Endodermal cell (in vitro differentiated cells): ENCODE measurements around the gene UEVLD. TPM values are rescaled to one million over a fixed set of nuclear protein-coding genes. Genes with fewer than 3 reads are reported as not detected.

Source experiments
- DNase-seq: peaks from one replicate; pipeline ENCODE4 v3.0.0-alpha.2; 2017
- H3K27ac ChIP-seq: 2 replicates; pipeline ENCODE4 v1.5.1; 2013; ENCODE audit warnings: mild to moderate bottlenecking, low read depth, low read length, moderate library complexity
- H3K27me3 ChIP-seq: 2 replicates; pipeline ENCODE4 v1.6.1; 2013; ENCODE audit warnings: mild to moderate bottlenecking, low read length, moderate library complexity; ENCODE audit not compliant: insufficient read depth, control insufficient read depth, poor library complexity, severe bottlenecking
- H3K36me3 ChIP-seq: 2 replicates; pipeline ENCODE4 v1.7.0; 2013; ENCODE audit warnings: mild to moderate bottlenecking, low read length, moderate library complexity; ENCODE audit not compliant: control insufficient read depth, insufficient read depth
- H3K4me1 ChIP-seq: one replicate; pipeline ENCODE4 v1.7.0; 2013; ENCODE audit warnings: low read length; ENCODE audit not compliant: control insufficient read depth, insufficient read depth
- H3K4me3 ChIP-seq: 2 replicates; pipeline ENCODE4 v1.5.1; 2013; ENCODE audit warnings: mild to moderate bottlenecking, low read length, moderate library complexity
- H3K9ac ChIP-seq: 2 replicates; pipeline ENCODE4 v1.6.1; 2013; ENCODE audit warnings: mild to moderate bottlenecking, low read length, moderate library complexity; ENCODE audit not compliant: poor library complexity, severe bottlenecking; ENCODE audit errors: extremely low read depth
- H3K9me3 ChIP-seq: 2 replicates; pipeline ENCODE4 v1.6.1; 2013; ENCODE audit warnings: mild to moderate bottlenecking, low read length, moderate library complexity; ENCODE audit not compliant: control insufficient read depth
- H3K27ac Mint-ChIP-seq: 2 replicates; pipeline ENCODE4 v1.8.0; 2020; ENCODE audit warnings: mixed read lengths
- H3K27me3 Mint-ChIP-seq: 2 replicates; pipeline ENCODE4 v1.8.0; 2021; ENCODE audit warnings: mild to moderate bottlenecking, mixed read lengths; ENCODE audit not compliant: insufficient read depth
- H3K36me3 Mint-ChIP-seq: 2 replicates; pipeline ENCODE4 v1.8.0; 2020; ENCODE audit warnings: low read depth, mixed read lengths
- H3K4me1 Mint-ChIP-seq: 2 replicates; pipeline ENCODE4 v1.8.0; 2020; ENCODE audit warnings: mixed read lengths
- H3K4me3 Mint-ChIP-seq: 2 replicates; pipeline ENCODE4 v1.8.0; 2020; ENCODE audit warnings: mild to moderate bottlenecking, moderate library complexity, mixed read lengths
- H3K9me3 Mint-ChIP-seq: 2 replicates; pipeline ENCODE4 v1.8.0; 2020; ENCODE audit warnings: mild to moderate bottlenecking, mixed read lengths
- CTCF ChIP-seq: fragments of 200-600 bp; sonication (generic); conservative IDR thresholded peaks from 2 replicates; pipeline ENCODE4 v1.5.0; 2021; ENCODE audit warnings: antibody characterized with exemption, mild to moderate bottlenecking
- WGBS, 2 experiments: methylation state at CpG; one replicate each; pipeline versions ENCODE4 v1.1.5 to v1.1.7; 2013; ENCODE audit warnings: missing lambda C conversion rate in 2 of 2, mixed read lengths in 1 of 2; ENCODE audit not compliant: insufficient coverage in 1 of 2, insufficient read length in 1 of 2; 5-methylcytosine and 5-hydroxymethylcytosine counted together
- total RNA-seq, 2 donors: library from RNA; stranded (reverse); fragmentation: NEBNext Ultra II Directional in 1 of 2; extraction: Animal tissue kit (Norgen Biotek cat#: 25700) in 1 of 2; gene quantifications; 2 replicates in 1 of 2; 3 replicates in 1 of 2; pipeline ENCODE4 v1.2.1, GENCODE V29; 2021

UEVLD gene
- total RNA-seq, 2 donors from 2014 or later, result 14.4 to 15.0 TPM

- Histone ChIP-seq H3K27ac (no peak overlapping the region), H3K9me3 (no peaks in the 10 kb centered on the region), H3K4me3 (no peak overlapping the region), H3K27me3 (no peaks in the 10 kb centered on the region), H3K36me3 (peaks cover 75% of the 10 kb centered on the region), H3K9ac (no peak overlapping the region), H3K4me1 (no peaks in the 10 kb centered on the region)
- 93% methylated on average over 3 of the region's 4 CpGs; no CpG with 5 or more reads in 1 of the 2 experiments for whole genome bisulfite sequencing, 2 experiments
- Mint-ChIP-seq H3K4me1 (no peaks in the 10 kb centered on the region), H3K27ac (no peak overlapping the region), H3K27me3 (no peaks in the 10 kb centered on the region), H3K9me3 (no peaks in the 10 kb centered on the region), H3K36me3 (peaks cover 49% of the 10 kb centered on the region), H3K4me3 (no peak overlapping the region)
- TF ChIP-seq CTCF, result no peak
- DNase-seq, result no peak
These were observed 92.8 kb downstream of the UEVLD start for GRCh38 chr11:18495703-18496102.

GRCh38 chr11:18495271-18495670 is 93.3 kb downstream of the UEVLD start:
- H3K27me3 Mint-ChIP-seq, result no peaks in the 10 kb centered on the region

GRCh38 chr11:18493310-18493709 is 95.2 kb downstream of the UEVLD start:
- H3K9me3 ChIP-seq, result no peaks in the 10 kb centered on the region
- Mint-ChIP-seq H3K27me3 (no peaks in the 10 kb centered on the region), H3K4me1 (no peaks in the 10 kb centered on the region), H3K27ac (no peak overlapping the region), H3K36me3 (peaks cover 54% of the 10 kb centered on the region), H3K4me3 (no peak overlapping the region), H3K9me3 (no peaks in the 10 kb centered on the region)
- no peaks in the 10 kb centered on the region for H3K4me1 ChIP-seq
- TF ChIP-seq CTCF, result no peak
- H3K36me3 ChIP-seq, result peaks cover 73% of the 10 kb centered on the region
- no peak for DNase-seq
- WGBS, 2 experiments, result 87 to 89% methylated on average over 3 to 4 of the region's 4 CpGs
- H3K27ac ChIP-seq, result no peak overlapping the region
- no peak overlapping the region for H3K4me3 ChIP-seq
- H3K27me3 ChIP-seq, result no peaks in the 10 kb centered on the region
- H3K9ac ChIP-seq, result no peak overlapping the region

More at GRCh38 chr11:18495271-18495670, 93.3 kb downstream of the UEVLD start:
- no peak for DNase-seq
- Histone ChIP-seq H3K4me1 (no peaks in the 10 kb centered on the region), H3K27me3 (no peaks in the 10 kb centered on the region), H3K9ac (no peak overlapping the region), H3K4me3 (no peak overlapping the region), H3K36me3 (peaks cover 75% of the 10 kb centered on the region), H3K9me3 (no peaks in the 10 kb centered on the region), H3K27ac (no peak overlapping the region)
- Mint-ChIP-seq H3K4me1 (no peaks in the 10 kb centered on the region), H3K27ac (no peak overlapping the region), H3K36me3 (peaks cover 49% of the 10 kb centered on the region), H3K9me3 (no peaks in the 10 kb centered on the region), H3K4me3 (no peak overlapping the region)
- no peak for TF ChIP-seq CTCF
